H9 (cell line): ENCODE data around the gene ZC3HAV1. TPM values are rescaled to one million over a fixed set of nuclear protein-coding genes. Genes with fewer than 3 reads are reported as not detected.

ENCODE experiments used
- DNase-seq: peaks from one replicate; pipeline ENCODE4 v3.0.0-alpha.2; 2017
- H2AFZ ChIP-seq: one replicate; pipeline ENCODE4 v1.6.1; 2013; ENCODE audit warnings: mild to moderate bottlenecking, low read length, control low read depth, moderate library complexity
- H2AK5ac ChIP-seq: 2 replicates; pipeline ENCODE4 v1.6.1; 2013; ENCODE audit warnings: low read length, control low read depth, mixed read lengths; ENCODE audit not compliant: insufficient read length
- H2BK120ac ChIP-seq: one replicate; pipeline ENCODE4 v1.6.1; 2013; ENCODE audit warnings: low read depth, mild to moderate bottlenecking, low read length, control low read depth, inconsistent platforms; ENCODE audit not compliant: poor library complexity, severe bottlenecking
- H2BK12ac ChIP-seq: 2 replicates; pipeline ENCODE4 v1.6.1; 2013; ENCODE audit warnings: low read length, control low read depth, mixed read lengths, low read depth; ENCODE audit not compliant: insufficient read length
- H2BK15ac ChIP-seq: 2 replicates; pipeline ENCODE4 v1.6.1; 2013; ENCODE audit warnings: low read depth, low read length, control low read depth
- H2BK20ac ChIP-seq: one replicate; pipeline ENCODE4 v1.6.1; 2013; ENCODE audit warnings: low read depth, mild to moderate bottlenecking, low read length, control low read depth, inconsistent platforms; ENCODE audit not compliant: poor library complexity, severe bottlenecking
- H2BK5ac ChIP-seq: 2 replicates; pipeline ENCODE4 v1.6.1; 2013; ENCODE audit warnings: low read length, control low read depth, mixed read lengths; ENCODE audit not compliant: insufficient read length
- H3K14ac ChIP-seq: 2 replicates; pipeline ENCODE4 v1.6.1; 2013; ENCODE audit warnings: low read length, control low read depth; ENCODE audit not compliant: insufficient read depth
- H3K18ac ChIP-seq: 2 replicates; pipeline ENCODE4 v1.6.1; 2013; ENCODE audit warnings: low read depth, mild to moderate bottlenecking, mixed read lengths, low read length, control low read depth; ENCODE audit not compliant: insufficient read length
- H3K23ac ChIP-seq: 2 replicates; pipeline ENCODE4 v1.6.1; 2013; ENCODE audit warnings: low read length, control low read depth, mixed read lengths, low read depth; ENCODE audit not compliant: insufficient read length
- H3K23me2 ChIP-seq: 2 replicates; pipeline ENCODE4 v1.6.1; 2013; ENCODE audit warnings: low read depth, mild to moderate bottlenecking, mixed read lengths, low read length, control low read depth; ENCODE audit not compliant: insufficient read length, poor library complexity, severe bottlenecking
- H3K27ac ChIP-seq: 2 replicates; pipeline ENCODE4 v1.5.1; 2013; ENCODE audit warnings: low read length, control low read depth, mixed read lengths, low read depth; ENCODE audit not compliant: insufficient read length
- H3K27me3 ChIP-seq: 2 replicates; pipeline ENCODE4 v1.6.1; 2013; ENCODE audit warnings: low read length, control low read depth, inconsistent platforms; ENCODE audit not compliant: insufficient read depth
- H3K4ac ChIP-seq: 2 replicates; pipeline ENCODE4 v1.6.1; 2013; ENCODE audit warnings: low read depth, mild to moderate bottlenecking, control low read depth, inconsistent platforms, low read length, moderate library complexity
- H3K4me1 ChIP-seq: 2 replicates; pipeline ENCODE4 v1.6.1; 2013; ENCODE audit warnings: low read length, control low read depth, inconsistent platforms; ENCODE audit not compliant: insufficient read depth
- H3K4me2 ChIP-seq: 2 replicates; pipeline ENCODE4 v1.6.1; 2013; ENCODE audit warnings: low read length, control low read depth, mixed read lengths; ENCODE audit not compliant: insufficient read length, insufficient read depth
- H3K56ac ChIP-seq: 2 replicates; pipeline ENCODE4 v1.6.1; 2013; ENCODE audit warnings: low read depth, mild to moderate bottlenecking, mixed read lengths, low read length, control low read depth; ENCODE audit not compliant: insufficient read length
- H3K79me1 ChIP-seq: 2 replicates; pipeline ENCODE4 v1.6.1; 2013; ENCODE audit warnings: low read depth, mild to moderate bottlenecking, moderate library complexity, low read length, control low read depth, inconsistent platforms; ENCODE audit not compliant: insufficient read depth, poor library complexity, severe bottlenecking
- H3K79me2 ChIP-seq: 2 replicates; pipeline ENCODE4 v1.6.1; 2013; ENCODE audit warnings: low read length, control low read depth, inconsistent platforms; ENCODE audit not compliant: insufficient read depth
- H3K9ac ChIP-seq: 2 replicates; pipeline ENCODE4 v1.6.1; 2013; ENCODE audit warnings: low read length, control low read depth, mixed read lengths; ENCODE audit not compliant: insufficient read length; ENCODE audit errors: extremely low read depth
- H3K9me3 ChIP-seq: one replicate; pipeline ENCODE4 v1.6.1; 2013; ENCODE audit warnings: low read depth, low read length, inconsistent platforms; ENCODE audit not compliant: control insufficient read depth
- H3T11ph ChIP-seq: one replicate; pipeline ENCODE4 v1.6.1; 2013; ENCODE audit warnings: mild to moderate bottlenecking, low read length, control low read depth, inconsistent platforms
- H4K20me1 ChIP-seq: one replicate; pipeline ENCODE4 v1.6.1; 2013; ENCODE audit not compliant: control insufficient read depth, insufficient read length, insufficient read depth
- H4K5ac ChIP-seq: 2 replicates; pipeline ENCODE4 v1.6.1; 2013; ENCODE audit warnings: low read depth, mild to moderate bottlenecking, mixed read lengths, low read length, control low read depth; ENCODE audit not compliant: insufficient read length
- H4K8ac ChIP-seq: replicated peaks from 2 replicates; pipeline ENCODE4 v1.6.1; 2013; ENCODE audit warnings: low read length, control low read depth, mixed read lengths, low read depth; ENCODE audit not compliant: insufficient read length
- H4K91ac ChIP-seq: 2 replicates; pipeline ENCODE4 v1.6.1; 2013; ENCODE audit warnings: low read depth, mild to moderate bottlenecking, moderate library complexity, mixed read lengths, low read length, control low read depth; ENCODE audit not compliant: insufficient read length
- H3K27ac Mint-ChIP-seq, 3 experiments: 2 replicates in 2 of 3; 3 replicates in 1 of 3; pipeline ENCODE4 v1.8.0; 2020 to 2021; ENCODE audit warnings: mixed read lengths in 3 of 3, mild to moderate bottlenecking in 1 of 3, moderate library complexity in 1 of 3
- H3K27me3 Mint-ChIP-seq: 2 replicates; pipeline ENCODE4 v1.8.0; 2021; ENCODE audit warnings: low read depth, mild to moderate bottlenecking, moderate library complexity, mixed read lengths
- H3K36me3 Mint-ChIP-seq, 3 experiments: 2 replicates in 2 of 3; 3 replicates in 1 of 3; pipeline ENCODE4 v1.8.0; 2020 to 2021; ENCODE audit warnings: low read depth in 3 of 3, mixed read lengths in 3 of 3; ENCODE audit not compliant: insufficient read depth in 1 of 3
- H3K4me1 Mint-ChIP-seq, 2 experiments: 2 replicates each; pipeline ENCODE4 v1.8.0; 2020; ENCODE audit warnings: mixed read lengths in 2 of 2
- H3K4me3 Mint-ChIP-seq, 2 experiments: 2 replicates in 1 of 2; 3 replicates in 1 of 2; pipeline ENCODE4 v1.8.0; 2020 to 2021; ENCODE audit warnings: mild to moderate bottlenecking in 2 of 2, mixed read lengths in 2 of 2, moderate library complexity in 1 of 2
- H3K9me3 Mint-ChIP-seq, 2 experiments: 2 replicates in 1 of 2; 3 replicates in 1 of 2; pipeline ENCODE4 v1.8.0; 2020; ENCODE audit warnings: mild to moderate bottlenecking in 2 of 2, mixed read lengths in 2 of 2, moderate library complexity in 1 of 2
- CTCF ChIP-seq: fragments of 200-600 bp; sonication (generic); conservative IDR thresholded peaks from 3 replicates; pipeline ENCODE4 v1.8.0; 2021; ENCODE audit warnings: antibody characterized with exemption, mild to moderate bottlenecking
- WGBS: extraction: QIAGEN DNeasy Blood & Tissue Kit; methylation state at CpG from one replicate; pipeline ENCODE4 v1.1.7; 2013; ENCODE audit warnings: missing lambda C conversion rate, low lambda C conversion rate, mixed read lengths; ENCODE audit not compliant: insufficient read length; ENCODE audit errors: extremely low coverage; 5-methylcytosine and 5-hydroxymethylcytosine counted together
- total RNA-seq: library from RNA; stranded (reverse); gene quantifications from 2 replicates; pipeline ENCODE4 v1.2.1, GENCODE V29; 2021

ZC3HAV1 gene
- total RNA-seq, 1 experiment from 2014 or later: 32.8 TPM

GRCh38 chr7:139124084-139124914 lies 14.8 kb upstream of the ZC3HAV1 start:
- Mint-ChIP-seq H3K9me3 (no peaks in the 10 kb centered on the region), H3K4me3 (no peak overlapping the region), H3K36me3 (no peaks in the 10 kb centered on the region), H3K4me1 (peaks cover 0 to 10% of the 10 kb centered on the region in 2 experiments; a peak in 2 of 4 replicates), H3K27me3 (peaks cover 10% of the 10 kb centered on the region), H3K27ac (no peak overlapping the region)
- H4K5ac ChIP-seq: no peak overlapping the region
- no peaks in the 10 kb centered on the region for H4K20me1 ChIP-seq
- no peak overlapping the region for H2BK20ac ChIP-seq
- no peak for TF ChIP-seq CTCF
- H3K4me2 ChIP-seq: no peak overlapping the region
- no peak for DNase-seq
- no peak overlapping the region for H4K91ac ChIP-seq
- no peaks in the 10 kb centered on the region for H3K9me3 ChIP-seq
- H3K56ac ChIP-seq: no peak overlapping the region
- no peak overlapping the region for H2BK5ac ChIP-seq
- H2BK15ac ChIP-seq: no peak overlapping the region
- no peak overlapping the region for H3K23ac ChIP-seq
- no peak overlapping the region for H3K14ac ChIP-seq
- H2BK120ac ChIP-seq: no peak overlapping the region
- no peak overlapping the region for H3K18ac ChIP-seq
- H2AK5ac ChIP-seq: no peak overlapping the region
- no CpG with 5 or more reads among the region's 4 CpGs for WGBS
- H3K23me2 ChIP-seq: no peaks in the 10 kb centered on the region
- no peak overlapping the region for H2BK12ac ChIP-seq
- H3K4me1 ChIP-seq: peaks cover 4% of the 10 kb centered on the region; the same call in 1 of the 2 replicates
- H2AFZ ChIP-seq: no peak overlapping the region
- no peak overlapping the region for H3K4ac ChIP-seq
- H4K8ac ChIP-seq: no peak overlapping the region
- H3K79me2 ChIP-seq: no peaks in the 10 kb centered on the region
- no peak overlapping the region for H3T11ph ChIP-seq
- H3K9ac ChIP-seq: no peak overlapping the region
- H3K79me1 ChIP-seq: no peaks in the 10 kb centered on the region
- H3K27me3 ChIP-seq: no peaks in the 10 kb centered on the region
- no peak overlapping the region for H3K27ac ChIP-seq
